GM12878 (cell line): ENCODE data around the gene PTPMT1.

Experiments used
- EZH2 ChIP-seq: IDR thresholded peaks from 2 replicates; pipeline ENCODE4 v1.6.1; 2012; ENCODE audit warnings: low read depth, mild to moderate bottlenecking, control low read depth, inconsistent platforms, low read length, borderline replicate concordance; ENCODE audit not compliant: control insufficient read depth
- FOXK2 ChIP-seq: fragments of 450-650 bp; IDR thresholded peaks from 2 replicates; pipeline ENCODE4 v1.6.1; 2017; ENCODE audit warnings: mild to moderate bottlenecking, moderate library complexity
- GABPA ChIP-seq: IDR thresholded peaks from 2 replicates; pipeline ENCODE4 v1.6.1; 2014; ENCODE audit warnings: antibody characterized with exemption, low read depth, mild to moderate bottlenecking, inconsistent platforms
- KDM1A ChIP-seq: fragments of 200-600 bp; sonication (generic); IDR thresholded peaks from 2 replicates; pipeline ENCODE4 v1.6.1; 2016; ENCODE audit warnings: borderline replicate concordance
- POLR2AphosphoS2 ChIP-seq: IDR thresholded peaks from 2 replicates; pipeline ENCODE4 v1.6.1; 2011; ENCODE audit warnings: low read depth, mild to moderate bottlenecking, low read length, improper control_type of control experiment, moderate library complexity
- TF ChIP-seq, protein P1 (sequence below), 3 experiments: IDR thresholded peaks in 2 of 3; conservative IDR thresholded peaks in 1 of 3; 2 replicates each; pipeline ENCODE4 v1.5.1; 2011; ENCODE audit warnings: low read depth in 3 of 3, low read length in 3 of 3, mild to moderate bottlenecking in 3 of 3, control low read depth in 2 of 3, moderate library complexity in 2 of 3, inconsistent platforms in 1 of 3, mixed read lengths in 1 of 3; ENCODE audit not compliant: control insufficient read depth in 2 of 3, insufficient read depth in 1 of 3; ENCODE audit errors: extremely low read depth in 1 of 3

DNA sequence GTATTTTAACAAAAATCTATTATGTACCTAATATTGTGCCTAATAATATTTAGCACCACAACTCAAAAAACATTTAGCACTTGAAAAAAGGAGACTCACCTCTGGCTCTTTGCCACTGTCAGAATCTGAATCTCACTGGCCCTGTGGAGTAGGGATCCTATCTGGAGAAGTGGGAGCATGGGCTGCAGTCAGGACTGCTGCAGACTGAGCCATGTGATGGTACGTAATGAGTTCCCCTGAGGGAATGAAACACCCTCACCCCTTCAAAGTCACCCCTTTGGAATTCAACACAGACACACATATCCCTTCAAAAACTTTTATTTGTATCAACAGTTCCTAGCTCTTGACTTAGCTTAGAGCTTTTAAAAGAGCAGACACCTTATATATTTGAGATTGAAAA lies 6.5 kb downstream of the PTPMT1 start:
- no peak for TF ChIP-seq EZH2
- TF ChIP-seq, protein P1, sequence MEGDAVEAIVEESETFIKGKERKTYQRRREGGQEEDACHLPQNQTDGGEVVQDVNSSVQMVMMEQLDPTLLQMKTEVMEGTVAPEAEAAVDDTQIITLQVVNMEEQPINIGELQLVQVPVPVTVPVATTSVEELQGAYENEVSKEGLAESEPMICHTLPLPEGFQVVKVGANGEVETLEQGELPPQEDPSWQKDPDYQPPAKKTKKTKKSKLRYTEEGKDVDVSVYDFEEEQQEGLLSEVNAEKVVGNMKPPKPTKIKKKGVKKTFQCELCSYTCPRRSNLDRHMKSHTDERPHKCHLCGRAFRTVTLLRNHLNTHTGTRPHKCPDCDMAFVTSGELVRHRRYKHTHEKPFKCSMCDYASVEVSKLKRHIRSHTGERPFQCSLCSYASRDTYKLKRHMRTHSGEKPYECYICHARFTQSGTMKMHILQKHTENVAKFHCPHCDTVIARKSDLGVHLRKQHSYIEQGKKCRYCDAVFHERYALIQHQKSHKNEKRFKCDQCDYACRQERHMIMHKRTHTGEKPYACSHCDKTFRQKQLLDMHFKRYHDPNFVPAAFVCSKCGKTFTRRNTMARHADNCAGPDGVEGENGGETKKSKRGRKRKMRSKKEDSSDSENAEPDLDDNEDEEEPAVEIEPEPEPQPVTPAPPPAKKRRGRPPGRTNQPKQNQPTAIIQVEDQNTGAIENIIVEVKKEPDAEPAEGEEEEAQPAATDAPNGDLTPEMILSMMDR (IDR thresholded peaks at IDR 0.05 in 2 of 3, conservative IDR thresholded peaks at IDR 0.05 in 1 of 3; ENCODE audit: control insufficient read depth in 2 of 3, extremely low read depth in 1 of 3, insufficient read depth in 1 of 3, low read depth in 3 of 3, low read length in 3 of 3): no peak
- TF ChIP-seq FOXK2: no peak
- TF ChIP-seq POLR2AphosphoS2: no peak
- no peak for TF ChIP-seq KDM1A
- no peak for TF ChIP-seq GABPA
